Esophagus squamous epithelium (tissue), 5 donors: Measurements from ENCODE around the gene MVB12B. TPM values are rescaled to one million over a fixed set of nuclear protein-coding genes. Genes with fewer than 3 reads are reported as not detected.

Experiments
- DNase-seq: peaks from one replicate; lab custom pipeline; 2025; lab: John Stamatoyannopoulos, UW
- H3K27ac ChIP-seq, 4 donors: fragments of 200-600 bp; sonication (generic); one replicate each; pipeline ENCODE4 v1.5.1; 2016 to 2019; ENCODE audit warnings: mild to moderate bottlenecking in 1 of 4
- H3K27me3 ChIP-seq, 4 donors: fragments of 200-600 bp; sonication (generic); 1 replicate in 3 of 4; 2 replicates in 1 of 4; pipeline versions ENCODE4 v1.5.1 to v1.6.0; 2017 to 2021; ENCODE audit warnings: antibody characterized with exemption in 1 of 4
- H3K36me3 ChIP-seq, 3 donors: fragments of 200-600 bp; sonication (generic); one replicate each; pipeline ENCODE4 v1.5.1; 2016 to 2019
- H3K4me1 ChIP-seq, 3 donors: fragments of 200-600 bp; sonication (generic); one replicate each; pipeline ENCODE4 v1.5.1; 2017 to 2019
- H3K4me3 ChIP-seq, 4 donors: fragments of 200-600 bp; sonication (generic); 1 replicate in 3 of 4; 2 replicates in 1 of 4; pipeline ENCODE4 v1.5.1; 2016 to 2019; ENCODE audit warnings: mild to moderate bottlenecking in 2 of 4, moderate library complexity in 1 of 4
- H3K9me3 ChIP-seq, 3 donors: fragments of 200-600 bp; sonication (generic); one replicate each; pipeline ENCODE4 v1.5.1; 2016 to 2019
- CTCF ChIP-seq, 6 experiments: fragments of 450-650 bp in 4 of 6; fragments of 200-600 bp in 2 of 6; sonication (generic) in 2 of 6; IDR thresholded peaks; one replicate each; pipeline ENCODE4 v1.5.1; 2016 to 2019; ENCODE audit warnings: antibody characterized with exemption in 6 of 6, mild to moderate bottlenecking in 4 of 6, moderate library complexity in 4 of 6
- POLR2A ChIP-seq, 4 donors: fragments of 450-650 bp; IDR thresholded peaks; one replicate each; pipeline ENCODE4 v1.6.1; 2017; ENCODE audit warnings: antibody characterized with exemption in 4 of 4, mild to moderate bottlenecking in 4 of 4, moderate library complexity in 3 of 4
- WGBS, 2 donors: methylation state at CpG; one replicate each; pipeline ENCODE4 v1.1.5; 2018; 5-methylcytosine and 5-hydroxymethylcytosine counted together
- intact Hi-C: fragments of 100-400 bp; cut with DNase I; formaldehyde crosslinking; loops from one replicate; pipeline ENCODE4 v1.15.0; 2022
- total RNA-seq, 4 donors: library from RNA; depleted of rRNA; stranded (reverse); fragments of >200 nt; gene quantifications; one replicate each; pipeline ENCODE4 v1.1.0, GENCODE V29; 2016
- donor health status: DM: yes; HTN: yes; CAD: no.

Gene MVB12B
- total RNA-seq, 4 donors from 2014 or later = 3.2 to 13.2 (median 5.3) TPM

- Histone ChIP-seq H3K4me1 (peaks cover 14 to 37% (median 25%) of the 10 kb centered on the region in 3 donors), H3K4me3 (peak overlapping the region in 3 of 4 donors; percentile 19 to 59 (median 33)), H3K9me3 (no peaks in the 10 kb centered on the region), H3K27me3 (peaks cover 0 to 16% (median 0%) of the 10 kb centered on the region in 4 donors), H3K27ac (peak overlapping the region; percentile 53 to 86 (median 76)), H3K36me3 (peaks cover 0 to 29% (median 0%) of the 10 kb centered on the region in 3 donors)
- 48 to 59% methylated on average over 5 to 18 of the region's 20 CpGs for WGBS, 2 donors
- no peak for DNase-seq
- intact Hi-C loops = loop anchor here (5.0 to 10.0 kb wide), 4 partner anchors 57 to 1095 kb away; no protein-coding TSS in a partner anchor
- no peak for TF ChIP-seq POLR2A (IDR thresholded peaks at IDR 0.05)
- TF ChIP-seq CTCF (IDR thresholded peaks at IDR 0.05) = no peak
These were observed 173.4 kb downstream of the MVB12B start for GRCh38 chr9:126499911-126500599.

- Histone ChIP-seq H3K9me3 (no peaks in the 10 kb centered on the region), H3K4me3 (no peak overlapping the region), H3K36me3 (peaks cover 0 to 32% (median 0%) of the 10 kb centered on the region in 3 donors), H3K4me1 (peaks cover 14 to 37% (median 25%) of the 10 kb centered on the region in 3 donors), H3K27ac (peak overlapping the region in 2 of 4 donors; percentile 86), H3K27me3 (peaks cover 0 to 16% (median 0%) of the 10 kb centered on the region in 4 donors)
- intact Hi-C loops = loop anchor here (5.0 kb wide), 1 partner anchor 57 kb away; no protein-coding TSS in a partner anchor
- no peak for DNase-seq
- WGBS, 2 donors = 34 to 70% methylated on average over 4 to 18 of the region's 37 CpGs
- TF ChIP-seq POLR2A (IDR thresholded peaks at IDR 0.05) (no peak), CTCF (IDR thresholded peaks at IDR 0.05) (peak; percentile 91 to 97 (median 94))
These were observed 174.2 kb downstream of the MVB12B start for GRCh38 chr9:126500600-126501382.

GRCh38 chr9:126501383-126502331 is 175.0 kb downstream of the MVB12B start:
- Histone ChIP-seq H3K4me1 (peaks cover 14 to 37% (median 25%) of the 10 kb centered on the region in 3 donors), H3K27me3 (peaks cover 0 to 16% (median 0%) of the 10 kb centered on the region in 4 donors), H3K9me3 (no peaks in the 10 kb centered on the region), H3K36me3 (peaks cover 0 to 32% (median 0%) of the 10 kb centered on the region in 3 donors), H3K27ac (no peak overlapping the region), H3K4me3 (no peak overlapping the region)
- intact Hi-C loops = loop anchor here (5.0 kb wide), 1 partner anchor 56 kb away; no protein-coding TSS in a partner anchor
- TF ChIP-seq CTCF (IDR thresholded peaks at IDR 0.05) (no peak), POLR2A (IDR thresholded peaks at IDR 0.05) (no peak)
- 89 to 94% methylated on average over 6 of the region's 22 CpGs for WGBS, 2 donors
- DNase-seq = no peak

GRCh38 chr9:126502417-126503332 is 176.0 kb downstream of the MVB12B start:
- TF ChIP-seq POLR2A (IDR thresholded peaks at IDR 0.05) = no peak
- no peak for TF ChIP-seq CTCF (IDR thresholded peaks at IDR 0.05)
- whole genome bisulfite sequencing, 2 donors = 79% methylated on average over 16 of the region's 34 CpGs; no CpG with 5 or more reads in 1 of the 2 donors
- H3K36me3 ChIP-seq = peaks cover 0 to 32% (median 0%) of the 10 kb centered on the region in 3 donors
- DNase-seq = no peak
- H3K4me3 ChIP-seq = no peak overlapping the region
- no peak overlapping the region for H3K27ac ChIP-seq
- intact Hi-C loops = loop anchor here (5.0 kb wide), 1 partner anchor 55 kb away; no protein-coding TSS in a partner anchor
- H3K9me3 ChIP-seq = no peaks in the 10 kb centered on the region
- H3K27me3 ChIP-seq = peaks cover 0 to 16% (median 0%) of the 10 kb centered on the region in 4 donors
- H3K4me1 ChIP-seq = peaks cover 14 to 37% (median 25%) of the 10 kb centered on the region in 3 donors
